ENCODE results near the gene NCAM2.

NCAM2 gene

DNA sequence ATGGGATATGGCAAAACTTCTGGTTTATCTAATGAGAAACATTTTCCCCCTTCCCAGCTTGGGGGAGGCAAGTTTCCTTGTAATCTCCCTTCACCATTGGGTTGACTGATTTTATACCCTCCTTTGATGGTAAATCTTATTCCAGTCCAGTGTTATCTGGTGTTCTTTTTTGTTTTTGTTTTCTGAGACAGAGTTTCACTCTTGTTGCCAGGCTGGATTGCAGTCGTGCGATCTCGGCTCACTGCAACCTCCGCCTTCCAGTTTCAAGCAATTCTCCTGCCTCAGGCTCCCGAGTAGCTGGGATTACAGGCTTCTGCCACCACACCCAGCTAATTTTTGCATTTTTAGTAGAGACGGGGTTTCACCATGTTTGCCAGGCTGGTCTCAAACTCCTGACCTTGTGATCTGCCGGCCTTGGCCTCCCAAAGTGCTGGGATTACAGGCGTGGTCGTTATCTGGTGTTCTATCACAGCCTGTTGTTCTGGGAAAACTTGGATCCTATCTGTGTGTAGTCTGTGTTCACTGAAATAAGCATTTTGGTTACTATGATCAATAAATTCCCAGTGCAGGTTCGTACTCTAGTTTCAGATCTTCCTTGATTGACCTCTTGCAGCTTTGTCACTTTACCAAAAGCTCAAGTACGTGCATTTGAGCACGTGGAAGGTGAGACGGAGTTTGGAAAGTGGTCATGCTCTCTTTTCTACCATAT is 281.1 kb downstream of the NCAM2 start:
- H3K27ac ChIP-seq: no peak overlapping the region
- TF ChIP-seq, protein P1, sequence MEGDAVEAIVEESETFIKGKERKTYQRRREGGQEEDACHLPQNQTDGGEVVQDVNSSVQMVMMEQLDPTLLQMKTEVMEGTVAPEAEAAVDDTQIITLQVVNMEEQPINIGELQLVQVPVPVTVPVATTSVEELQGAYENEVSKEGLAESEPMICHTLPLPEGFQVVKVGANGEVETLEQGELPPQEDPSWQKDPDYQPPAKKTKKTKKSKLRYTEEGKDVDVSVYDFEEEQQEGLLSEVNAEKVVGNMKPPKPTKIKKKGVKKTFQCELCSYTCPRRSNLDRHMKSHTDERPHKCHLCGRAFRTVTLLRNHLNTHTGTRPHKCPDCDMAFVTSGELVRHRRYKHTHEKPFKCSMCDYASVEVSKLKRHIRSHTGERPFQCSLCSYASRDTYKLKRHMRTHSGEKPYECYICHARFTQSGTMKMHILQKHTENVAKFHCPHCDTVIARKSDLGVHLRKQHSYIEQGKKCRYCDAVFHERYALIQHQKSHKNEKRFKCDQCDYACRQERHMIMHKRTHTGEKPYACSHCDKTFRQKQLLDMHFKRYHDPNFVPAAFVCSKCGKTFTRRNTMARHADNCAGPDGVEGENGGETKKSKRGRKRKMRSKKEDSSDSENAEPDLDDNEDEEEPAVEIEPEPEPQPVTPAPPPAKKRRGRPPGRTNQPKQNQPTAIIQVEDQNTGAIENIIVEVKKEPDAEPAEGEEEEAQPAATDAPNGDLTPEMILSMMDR (conservative IDR thresholded peaks at IDR 0.05): no peak

DNA sequence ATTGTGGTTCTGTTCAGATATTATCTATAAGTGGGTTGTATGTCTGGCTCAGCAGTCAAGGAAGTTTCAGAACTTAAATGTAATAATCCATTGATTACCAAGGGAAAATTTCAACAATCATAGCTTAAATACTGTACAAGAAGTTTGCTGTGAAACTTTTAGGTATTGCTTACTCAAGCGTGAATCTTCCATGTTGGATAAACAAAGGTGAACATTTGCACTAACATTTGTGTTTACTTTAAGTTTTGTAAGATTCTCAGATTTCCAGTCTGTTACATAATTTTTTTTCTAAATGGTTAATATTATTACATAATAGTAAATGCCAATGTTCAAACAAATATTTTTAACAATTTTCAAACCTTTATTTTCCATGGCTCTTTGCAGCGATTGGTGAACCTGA is 285.6 kb downstream of the NCAM2 start:
- TF ChIP-seq, protein P1 (conservative IDR thresholded peaks at IDR 0.05): no peak
- no peak overlapping the region for H3K27ac ChIP-seq

DNA sequence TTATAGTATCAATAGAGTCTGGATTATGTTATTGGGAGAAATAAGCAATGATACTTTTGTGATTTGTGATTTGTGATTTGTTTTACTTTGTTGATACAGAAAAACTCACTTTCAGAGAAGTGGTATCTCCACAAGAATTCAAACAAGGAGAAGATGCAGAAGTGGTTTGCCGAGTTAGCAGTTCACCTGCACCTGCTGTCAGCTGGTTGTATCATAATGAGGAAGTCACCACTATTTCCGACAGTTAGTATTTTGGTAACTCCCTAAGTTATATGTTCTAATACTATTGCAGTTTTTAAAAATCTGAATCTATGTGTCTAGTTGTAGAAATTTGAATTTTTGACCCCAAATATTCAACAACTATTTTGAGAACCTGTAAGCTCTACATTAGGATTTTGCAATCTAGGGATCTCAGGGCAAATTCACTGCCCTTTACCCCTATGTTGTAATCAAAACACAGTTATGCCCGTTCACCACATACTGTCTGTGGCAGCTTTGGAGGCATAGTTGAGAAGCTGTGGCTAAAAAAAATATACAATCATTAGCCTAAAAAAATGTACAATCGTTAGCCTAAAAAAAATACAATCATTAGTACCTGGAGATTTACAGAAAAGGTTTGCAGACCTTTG is 288.1 kb downstream of the NCAM2 start:
- TF ChIP-seq, protein P1 (conservative IDR thresholded peaks at IDR 0.05): no peak
- no peak overlapping the region for H3K27ac ChIP-seq

DNA sequence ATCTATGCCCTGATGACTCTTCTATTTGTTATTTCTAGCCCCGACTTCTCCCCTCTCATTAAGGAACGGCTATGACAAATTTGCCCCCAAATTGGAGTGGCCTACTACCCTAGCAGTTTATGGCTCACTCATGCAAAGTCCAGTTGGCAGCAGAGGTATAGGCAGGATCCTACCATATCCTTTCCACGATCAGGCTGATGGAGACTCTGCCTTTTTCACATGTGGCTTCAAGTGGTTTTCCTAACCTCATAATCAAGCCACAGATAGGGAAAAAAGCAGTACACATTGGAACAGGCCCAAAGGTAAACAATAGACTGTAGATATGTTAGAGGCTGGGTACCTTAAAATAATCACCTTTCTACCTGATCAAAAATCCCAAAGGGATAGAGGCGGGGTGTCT is 292.5 kb downstream of the NCAM2 start:
- TF ChIP-seq, protein P1 (conservative IDR thresholded peaks at IDR 0.05): no peak

DNA sequence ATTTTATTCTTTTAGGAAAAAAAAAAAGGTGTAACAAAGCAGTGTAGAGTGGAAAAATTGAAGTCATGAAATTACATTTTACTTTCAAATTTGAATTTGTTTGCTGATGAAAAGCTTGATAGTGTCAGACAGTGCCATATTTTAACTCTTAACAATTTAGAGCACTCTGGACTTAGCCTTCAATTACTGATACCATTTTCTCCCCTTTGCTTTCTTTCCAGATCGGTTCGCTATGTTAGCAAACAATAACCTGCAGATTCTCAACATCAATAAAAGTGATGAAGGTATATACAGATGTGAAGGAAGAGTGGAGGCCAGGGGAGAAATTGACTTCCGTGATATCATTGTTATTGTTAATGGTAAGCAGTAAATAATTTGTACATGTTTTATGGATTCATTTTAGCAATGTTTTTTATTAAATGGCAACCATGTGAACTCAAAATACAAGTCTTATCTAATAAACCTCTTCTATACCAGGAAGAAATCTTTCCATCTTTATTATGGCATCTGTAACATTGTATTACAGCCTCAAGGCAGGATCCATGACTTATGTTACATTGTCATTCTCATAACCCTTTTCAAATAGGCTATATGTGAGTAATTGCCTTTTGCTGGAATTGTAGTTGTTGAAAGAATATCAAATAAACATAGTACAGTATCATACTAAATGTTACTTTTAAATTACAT is 293.8 kb downstream of the NCAM2 start:
- TF ChIP-seq, protein P1 (conservative IDR thresholded peaks at IDR 0.05): no peak
- peak overlapping the region; percentile 32; the same call in 1 of the 2 replicates for H3K27ac ChIP-seq

More for the DNA sequence above, 292.5 kb downstream of the NCAM2 start:
- H3K27ac ChIP-seq: peak overlapping the region; percentile 32

DNA sequence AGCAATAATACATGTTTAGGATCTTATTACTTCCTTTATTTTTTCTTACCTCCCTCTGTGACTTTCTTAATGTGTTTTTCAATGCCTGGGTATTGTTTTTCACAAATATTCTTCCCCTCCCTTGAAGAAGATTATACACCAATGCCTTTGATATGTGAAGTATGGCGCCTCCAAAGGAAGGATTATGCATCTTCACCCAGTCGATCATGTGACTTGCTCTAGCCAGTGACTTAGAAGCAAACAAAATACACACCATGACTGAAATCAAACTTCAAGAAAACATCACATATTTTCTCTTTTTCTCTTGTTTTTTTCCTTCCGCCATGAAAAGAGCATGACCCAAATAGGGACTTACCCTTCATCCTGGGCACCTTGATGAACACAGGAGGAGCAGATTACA is 297.1 kb downstream of the NCAM2 start:
- TF ChIP-seq, protein P1 (conservative IDR thresholded peaks at IDR 0.05): no peak
- H3K27ac ChIP-seq: peak overlapping the region; percentile 90

DNA sequence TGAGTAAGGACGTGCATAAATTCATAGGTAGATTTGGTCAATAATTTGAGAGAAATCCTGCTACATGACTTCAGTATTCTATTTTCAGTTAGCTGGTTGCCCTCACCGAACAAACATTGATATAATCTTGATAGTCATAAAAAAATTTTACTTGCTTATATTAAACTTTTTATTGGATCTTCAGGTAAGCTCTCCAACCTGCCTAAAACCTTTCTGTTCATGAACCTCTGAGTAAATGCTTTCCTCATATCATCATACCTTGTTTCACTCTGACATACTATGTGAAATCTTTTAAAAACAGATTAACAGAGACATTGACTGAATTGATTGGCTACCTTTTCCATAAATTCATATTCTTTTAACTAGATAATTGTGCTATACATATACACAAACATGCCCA is 299.0 kb downstream of the NCAM2 start:
- TF ChIP-seq, protein P1 (conservative IDR thresholded peaks at IDR 0.05): no peak

More for the DNA sequence above, 299.0 kb downstream of the NCAM2 start:
- peak overlapping the region; percentile 90 for H3K27ac ChIP-seq
